H9 (cell line): ENCODE results near the gene NECAB3. TPM values are rescaled to one million over a fixed set of nuclear protein-coding genes. Genes with fewer than 3 reads are reported as not detected.

Experiments used
- DNase-seq: peaks from one replicate; pipeline ENCODE4 v3.0.0-alpha.2; 2017
- H2AFZ ChIP-seq: one replicate; pipeline ENCODE4 v1.6.1; 2013; ENCODE audit warnings: mild to moderate bottlenecking, low read length, control low read depth, moderate library complexity
- H2AK5ac ChIP-seq: 2 replicates; pipeline ENCODE4 v1.6.1; 2013; ENCODE audit warnings: low read length, control low read depth, mixed read lengths; ENCODE audit not compliant: insufficient read length
- H2BK120ac ChIP-seq: one replicate; pipeline ENCODE4 v1.6.1; 2013; ENCODE audit warnings: low read depth, mild to moderate bottlenecking, low read length, control low read depth, inconsistent platforms; ENCODE audit not compliant: poor library complexity, severe bottlenecking
- H2BK12ac ChIP-seq: 2 replicates; pipeline ENCODE4 v1.6.1; 2013; ENCODE audit warnings: low read length, control low read depth, mixed read lengths, low read depth; ENCODE audit not compliant: insufficient read length
- H2BK15ac ChIP-seq: 2 replicates; pipeline ENCODE4 v1.6.1; 2013; ENCODE audit warnings: low read depth, low read length, control low read depth
- H2BK20ac ChIP-seq: one replicate; pipeline ENCODE4 v1.6.1; 2013; ENCODE audit warnings: low read depth, mild to moderate bottlenecking, low read length, control low read depth, inconsistent platforms; ENCODE audit not compliant: poor library complexity, severe bottlenecking
- H2BK5ac ChIP-seq: 2 replicates; pipeline ENCODE4 v1.6.1; 2013; ENCODE audit warnings: low read length, control low read depth, mixed read lengths; ENCODE audit not compliant: insufficient read length
- H3K14ac ChIP-seq: 2 replicates; pipeline ENCODE4 v1.6.1; 2013; ENCODE audit warnings: low read length, control low read depth; ENCODE audit not compliant: insufficient read depth
- H3K18ac ChIP-seq: 2 replicates; pipeline ENCODE4 v1.6.1; 2013; ENCODE audit warnings: low read depth, mild to moderate bottlenecking, mixed read lengths, low read length, control low read depth; ENCODE audit not compliant: insufficient read length
- H3K23ac ChIP-seq: 2 replicates; pipeline ENCODE4 v1.6.1; 2013; ENCODE audit warnings: low read length, control low read depth, mixed read lengths, low read depth; ENCODE audit not compliant: insufficient read length
- H3K23me2 ChIP-seq: 2 replicates; pipeline ENCODE4 v1.6.1; 2013; ENCODE audit warnings: low read depth, mild to moderate bottlenecking, mixed read lengths, low read length, control low read depth; ENCODE audit not compliant: insufficient read length, poor library complexity, severe bottlenecking
- H3K27ac ChIP-seq: 2 replicates; pipeline ENCODE4 v1.5.1; 2013; ENCODE audit warnings: low read length, control low read depth, mixed read lengths, low read depth; ENCODE audit not compliant: insufficient read length
- H3K27me3 ChIP-seq: 2 replicates; pipeline ENCODE4 v1.6.1; 2013; ENCODE audit warnings: low read length, control low read depth, inconsistent platforms; ENCODE audit not compliant: insufficient read depth
- H3K4ac ChIP-seq: 2 replicates; pipeline ENCODE4 v1.6.1; 2013; ENCODE audit warnings: low read depth, mild to moderate bottlenecking, control low read depth, inconsistent platforms, low read length, moderate library complexity
- H3K4me1 ChIP-seq: 2 replicates; pipeline ENCODE4 v1.6.1; 2013; ENCODE audit warnings: low read length, control low read depth, inconsistent platforms; ENCODE audit not compliant: insufficient read depth
- H3K4me2 ChIP-seq: 2 replicates; pipeline ENCODE4 v1.6.1; 2013; ENCODE audit warnings: low read length, control low read depth, mixed read lengths; ENCODE audit not compliant: insufficient read length, insufficient read depth
- H3K56ac ChIP-seq: 2 replicates; pipeline ENCODE4 v1.6.1; 2013; ENCODE audit warnings: low read depth, mild to moderate bottlenecking, mixed read lengths, low read length, control low read depth; ENCODE audit not compliant: insufficient read length
- H3K79me1 ChIP-seq: 2 replicates; pipeline ENCODE4 v1.6.1; 2013; ENCODE audit warnings: low read depth, mild to moderate bottlenecking, moderate library complexity, low read length, control low read depth, inconsistent platforms; ENCODE audit not compliant: insufficient read depth, poor library complexity, severe bottlenecking
- H3K79me2 ChIP-seq: 2 replicates; pipeline ENCODE4 v1.6.1; 2013; ENCODE audit warnings: low read length, control low read depth, inconsistent platforms; ENCODE audit not compliant: insufficient read depth
- H3K9ac ChIP-seq: 2 replicates; pipeline ENCODE4 v1.6.1; 2013; ENCODE audit warnings: low read length, control low read depth, mixed read lengths; ENCODE audit not compliant: insufficient read length; ENCODE audit errors: extremely low read depth
- H3K9me3 ChIP-seq: one replicate; pipeline ENCODE4 v1.6.1; 2013; ENCODE audit warnings: low read depth, low read length, inconsistent platforms; ENCODE audit not compliant: control insufficient read depth
- H3T11ph ChIP-seq: one replicate; pipeline ENCODE4 v1.6.1; 2013; ENCODE audit warnings: mild to moderate bottlenecking, low read length, control low read depth, inconsistent platforms
- H4K20me1 ChIP-seq: one replicate; pipeline ENCODE4 v1.6.1; 2013; ENCODE audit not compliant: control insufficient read depth, insufficient read length, insufficient read depth
- H4K5ac ChIP-seq: 2 replicates; pipeline ENCODE4 v1.6.1; 2013; ENCODE audit warnings: low read depth, mild to moderate bottlenecking, mixed read lengths, low read length, control low read depth; ENCODE audit not compliant: insufficient read length
- H4K8ac ChIP-seq: replicated peaks from 2 replicates; pipeline ENCODE4 v1.6.1; 2013; ENCODE audit warnings: low read length, control low read depth, mixed read lengths, low read depth; ENCODE audit not compliant: insufficient read length
- H4K91ac ChIP-seq: 2 replicates; pipeline ENCODE4 v1.6.1; 2013; ENCODE audit warnings: low read depth, mild to moderate bottlenecking, moderate library complexity, mixed read lengths, low read length, control low read depth; ENCODE audit not compliant: insufficient read length
- H3K27ac Mint-ChIP-seq, 3 experiments: 2 replicates in 2 of 3; 3 replicates in 1 of 3; pipeline ENCODE4 v1.8.0; 2020 to 2021; ENCODE audit warnings: mixed read lengths in 3 of 3, mild to moderate bottlenecking in 1 of 3, moderate library complexity in 1 of 3
- H3K27me3 Mint-ChIP-seq: 2 replicates; pipeline ENCODE4 v1.8.0; 2021; ENCODE audit warnings: low read depth, mild to moderate bottlenecking, moderate library complexity, mixed read lengths
- H3K36me3 Mint-ChIP-seq, 3 experiments: 2 replicates in 2 of 3; 3 replicates in 1 of 3; pipeline ENCODE4 v1.8.0; 2020 to 2021; ENCODE audit warnings: low read depth in 3 of 3, mixed read lengths in 3 of 3; ENCODE audit not compliant: insufficient read depth in 1 of 3
- H3K4me1 Mint-ChIP-seq, 2 experiments: 2 replicates each; pipeline ENCODE4 v1.8.0; 2020; ENCODE audit warnings: mixed read lengths in 2 of 2
- H3K4me3 Mint-ChIP-seq, 2 experiments: 2 replicates in 1 of 2; 3 replicates in 1 of 2; pipeline ENCODE4 v1.8.0; 2020 to 2021; ENCODE audit warnings: mild to moderate bottlenecking in 2 of 2, mixed read lengths in 2 of 2, moderate library complexity in 1 of 2
- H3K9me3 Mint-ChIP-seq, 2 experiments: 2 replicates in 1 of 2; 3 replicates in 1 of 2; pipeline ENCODE4 v1.8.0; 2020; ENCODE audit warnings: mild to moderate bottlenecking in 2 of 2, mixed read lengths in 2 of 2, moderate library complexity in 1 of 2
- CTCF ChIP-seq: fragments of 200-600 bp; sonication (generic); conservative IDR thresholded peaks from 3 replicates; pipeline ENCODE4 v1.8.0; 2021; ENCODE audit warnings: antibody characterized with exemption, mild to moderate bottlenecking
- WGBS: extraction: QIAGEN DNeasy Blood & Tissue Kit; methylation state at CpG from one replicate; pipeline ENCODE4 v1.1.7; 2013; ENCODE audit warnings: missing lambda C conversion rate, low lambda C conversion rate, mixed read lengths; ENCODE audit not compliant: insufficient read length; ENCODE audit errors: extremely low coverage; 5-methylcytosine and 5-hydroxymethylcytosine counted together
- total RNA-seq: library from RNA; stranded (reverse); gene quantifications from 2 replicates; pipeline ENCODE4 v1.2.1, GENCODE V29; 2021

The NECAB3 gene
- total RNA-seq, 1 experiment from 2014 or later: 57.7 TPM

DNA sequence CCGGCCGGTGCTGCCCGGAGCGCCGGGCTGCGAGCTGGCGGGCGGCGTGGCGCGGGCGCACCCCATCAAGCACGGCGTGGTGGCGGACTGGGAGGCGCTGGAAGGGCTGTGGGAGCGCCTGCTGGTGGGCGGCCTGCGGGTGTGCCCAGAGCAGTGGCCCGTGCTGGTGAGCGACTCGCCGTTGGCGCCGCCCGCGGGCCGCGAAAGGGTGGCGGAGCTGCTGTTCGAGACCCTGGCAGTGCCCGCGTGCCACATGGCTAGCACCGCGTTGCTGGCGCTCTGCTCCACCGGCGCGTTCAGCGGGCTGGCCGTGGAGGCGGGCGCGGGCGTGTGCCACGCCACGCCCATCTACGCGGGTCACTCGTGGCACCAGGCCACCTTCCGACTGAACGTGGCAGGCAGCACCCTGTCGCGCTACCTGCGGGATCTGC, 7.0 kb downstream of the NECAB3 start:
- H4K5ac ChIP-seq: no peak overlapping the region
- no peak overlapping the region for H3K27ac ChIP-seq
- H2BK12ac ChIP-seq: no peak overlapping the region
- no peak overlapping the region for H3T11ph ChIP-seq
- Mint-ChIP-seq H3K4me1 (peaks cover 34% of the 10 kb centered on the region in 2 experiments), H3K36me3 (peaks cover 24 to 51% (median 39%) of the 10 kb centered on the region in 3 experiments), H3K9me3 (no peaks in the 10 kb centered on the region; a peak in 1 of 5 replicates), H3K27ac (no peak overlapping the region), H3K4me3 (peak overlapping the region; percentile 44 to 46; a peak in 2 of 5 replicates), H3K27me3 (peaks cover 4% of the 10 kb centered on the region)
- no peak for TF ChIP-seq CTCF
- no CpG with 5 or more reads among the region's 55 CpGs for WGBS
- no peak overlapping the region for H3K14ac ChIP-seq
- DNase-seq: peak; percentile 53
- H3K27me3 ChIP-seq: no peaks in the 10 kb centered on the region
- no peaks in the 10 kb centered on the region for H4K20me1 ChIP-seq
- no peak overlapping the region for H2BK20ac ChIP-seq
- no peak overlapping the region for H4K8ac ChIP-seq
- H2AFZ ChIP-seq: no peak overlapping the region
- H3K4ac ChIP-seq: no peak overlapping the region
- no peak overlapping the region for H3K56ac ChIP-seq
- peaks cover 18% of the 10 kb centered on the region for H3K23me2 ChIP-seq
- H2BK120ac ChIP-seq: no peak overlapping the region
- H3K79me2 ChIP-seq: no peaks in the 10 kb centered on the region
- H3K4me1 ChIP-seq: no peaks in the 10 kb centered on the region; the same call in 1 of the 2 replicates
- no peak overlapping the region for H2BK5ac ChIP-seq
- H3K9ac ChIP-seq: no peak overlapping the region
- no peak overlapping the region for H2AK5ac ChIP-seq
- H2BK15ac ChIP-seq: no peak overlapping the region
- no peak overlapping the region for H4K91ac ChIP-seq
- peak overlapping the region; percentile 36 for H3K4me2 ChIP-seq
- no peak overlapping the region for H3K23ac ChIP-seq
- H3K79me1 ChIP-seq: no peaks in the 10 kb centered on the region
- H3K18ac ChIP-seq: no peak overlapping the region
- no peaks in the 10 kb centered on the region for H3K9me3 ChIP-seq
